Smooth muscle cell (in vitro differentiated cells): ENCODE data around the gene TUFT1. TPM values are rescaled to one million over a fixed set of nuclear protein-coding genes. Genes with fewer than 3 reads are reported as not detected.
"Not testable (repeated sequence)": the region's sequence is repeated elsewhere in the genome, so short reads cannot be mapped to it uniquely, and the experiment has no call there.

Experiments used
- DNase-seq: peaks from one replicate; lab custom pipeline; 2025; ENCODE audit not compliant: unreplicated experiment; lab: John Stamatoyannopoulos, UW
- H2AFZ ChIP-seq: fragments of 200-600 bp; sonication (generic); 2 replicates; pipeline ENCODE4 v1.6.0; 2016; ENCODE audit warnings: antibody characterized with exemption, low read depth, mild to moderate bottlenecking
- H3F3A ChIP-seq: fragments of 200-600 bp; sonication (generic); 2 replicates; pipeline ENCODE4 v1.6.0; 2017; ENCODE audit warnings: antibody characterized with exemption, low read depth
- H3K27ac ChIP-seq: fragments of 200-600 bp; sonication (generic); 2 replicates; pipeline ENCODE4 v1.5.1; 2016; ENCODE audit warnings: low read depth, mild to moderate bottlenecking
- H3K27me3 ChIP-seq: fragments of 200-600 bp; sonication (generic); 2 replicates; pipeline ENCODE4 v1.6.1; 2016; ENCODE audit warnings: low read depth, mild to moderate bottlenecking
- H3K36me3 ChIP-seq: fragments of 200-600 bp; sonication (generic); 2 replicates; pipeline ENCODE4 v1.5.1; 2016; ENCODE audit warnings: low read depth
- H3K4me1 ChIP-seq: fragments of 200-600 bp; sonication (generic); 2 replicates; pipeline ENCODE4 v1.5.1; 2016; ENCODE audit warnings: low read depth
- H3K4me2 ChIP-seq: fragments of 200-600 bp; sonication (generic); 2 replicates; pipeline ENCODE4 v1.6.0; 2016; ENCODE audit warnings: mild to moderate bottlenecking
- H3K4me3 ChIP-seq: fragments of 200-600 bp; sonication (generic); 2 replicates; pipeline ENCODE4 v1.5.1; 2016; ENCODE audit warnings: mild to moderate bottlenecking
- H3K79me2 ChIP-seq: fragments of 200-600 bp; sonication (generic); 2 replicates; pipeline ENCODE4 v1.6.0; 2016; ENCODE audit warnings: low read depth, mild to moderate bottlenecking
- H3K9ac ChIP-seq: fragments of 200-600 bp; sonication (generic); 2 replicates; pipeline ENCODE4 v1.6.0; 2016; ENCODE audit warnings: low read depth
- H3K9me3 ChIP-seq: fragments of 200-600 bp; sonication (generic); replicated peaks from 2 replicates; pipeline ENCODE4 v1.5.1; 2016; ENCODE audit warnings: low read depth
- H4K20me1 ChIP-seq: fragments of 200-600 bp; sonication (generic); 2 replicates; pipeline ENCODE4 v1.6.0; 2016; ENCODE audit warnings: low read depth
- WGBS: methylation state at CpG from one replicate; pipeline ENCODE4 v1.1.7; 2016; ENCODE audit warnings: low lambda C conversion rate; 5-methylcytosine and 5-hydroxymethylcytosine counted together
- polyA plus RNA-seq: library from polyadenylated mRNA; unstranded; fragments of >200 nt; fragmentation: Nextera tagmentation; extraction: Ambion mirVana; gene quantifications from 2 replicates; pipeline ENCODE4 v1.2.1, GENCODE V29; 2016
- total RNA-seq: library from RNA; depleted of rRNA; stranded (reverse); fragments of >200 nt; gene quantifications from 2 replicates; pipeline ENCODE4 v1.2.3, GENCODE V29; 2014
- TF ChIP-seq, protein P1 (sequence below): fragments of 200-600 bp; sonication (generic); IDR thresholded peaks from 2 replicates; pipeline ENCODE4 v1.5.1; 2017; ENCODE audit warnings: borderline replicate concordance, mild to moderate bottlenecking, antibody characterized with exemption; ENCODE audit not compliant: insufficient read depth, poor library complexity, severe bottlenecking

TUFT1 gene
- total and polyA plus RNA-seq, 2 experiments from 2014 or later: 15.1 to 20.0 TPM

DNA sequence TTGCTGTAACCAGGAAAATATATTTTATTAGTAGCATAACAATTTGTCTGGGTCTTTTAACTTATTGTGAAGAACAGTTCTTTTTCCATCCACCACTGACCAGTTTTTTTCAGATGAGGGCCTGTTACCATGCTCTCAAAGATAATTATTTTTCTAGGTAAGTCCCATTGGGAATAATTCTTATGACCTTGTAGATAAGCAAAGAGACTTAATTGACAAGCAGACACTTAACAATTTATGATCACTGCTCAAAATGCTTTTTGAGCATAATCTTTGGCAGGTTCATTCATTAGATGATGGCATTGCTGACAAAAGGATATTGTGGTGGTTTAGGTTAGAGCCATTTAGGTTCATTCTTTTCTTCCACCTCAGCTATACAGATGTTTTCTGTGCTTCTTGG, 78.4 kb downstream of the TUFT1 start:
- H3K36me3 ChIP-seq: no peaks in the 10 kb centered on the region
- peaks cover 87% of the 10 kb centered on the region for H4K20me1 ChIP-seq
- peaks cover 33% of the 10 kb centered on the region for H3K4me1 ChIP-seq
- TF ChIP-seq, protein P1, sequence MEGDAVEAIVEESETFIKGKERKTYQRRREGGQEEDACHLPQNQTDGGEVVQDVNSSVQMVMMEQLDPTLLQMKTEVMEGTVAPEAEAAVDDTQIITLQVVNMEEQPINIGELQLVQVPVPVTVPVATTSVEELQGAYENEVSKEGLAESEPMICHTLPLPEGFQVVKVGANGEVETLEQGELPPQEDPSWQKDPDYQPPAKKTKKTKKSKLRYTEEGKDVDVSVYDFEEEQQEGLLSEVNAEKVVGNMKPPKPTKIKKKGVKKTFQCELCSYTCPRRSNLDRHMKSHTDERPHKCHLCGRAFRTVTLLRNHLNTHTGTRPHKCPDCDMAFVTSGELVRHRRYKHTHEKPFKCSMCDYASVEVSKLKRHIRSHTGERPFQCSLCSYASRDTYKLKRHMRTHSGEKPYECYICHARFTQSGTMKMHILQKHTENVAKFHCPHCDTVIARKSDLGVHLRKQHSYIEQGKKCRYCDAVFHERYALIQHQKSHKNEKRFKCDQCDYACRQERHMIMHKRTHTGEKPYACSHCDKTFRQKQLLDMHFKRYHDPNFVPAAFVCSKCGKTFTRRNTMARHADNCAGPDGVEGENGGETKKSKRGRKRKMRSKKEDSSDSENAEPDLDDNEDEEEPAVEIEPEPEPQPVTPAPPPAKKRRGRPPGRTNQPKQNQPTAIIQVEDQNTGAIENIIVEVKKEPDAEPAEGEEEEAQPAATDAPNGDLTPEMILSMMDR: no peak
- H3K79me2 ChIP-seq: peaks cover 72% of the 10 kb centered on the region
- H3K27ac ChIP-seq: no peak overlapping the region
- peaks cover 41% of the 10 kb centered on the region for H3F3A ChIP-seq
- H3K4me2 ChIP-seq: no peak overlapping the region
- H3K9ac ChIP-seq: no peak overlapping the region
- DNase-seq: no peak
- H2AFZ ChIP-seq: no peak overlapping the region
- no peak overlapping the region for H3K4me3 ChIP-seq
- no peaks in the 10 kb centered on the region for H3K27me3 ChIP-seq
- no peaks in the 10 kb centered on the region for H3K9me3 ChIP-seq

DNA sequence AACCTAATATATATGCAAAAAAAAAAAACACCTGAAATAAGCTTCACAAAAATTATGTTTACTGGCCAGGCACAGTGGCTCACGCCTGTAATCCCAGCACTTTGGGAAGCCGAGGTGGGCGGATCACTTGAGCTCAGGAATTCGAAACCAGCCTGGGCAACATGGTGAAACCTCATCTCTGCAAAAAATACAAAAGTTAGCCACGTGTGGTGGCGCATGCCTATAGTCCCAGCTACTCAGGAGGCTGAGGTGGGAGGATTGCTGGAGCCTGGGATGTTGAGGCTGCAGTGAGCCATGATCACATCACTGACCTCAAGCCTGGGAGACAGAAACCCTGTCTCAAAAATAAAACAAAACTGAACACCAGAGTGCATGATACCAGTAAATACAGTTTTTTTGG, 78.9 kb downstream of the TUFT1 start:
- H3K36me3 ChIP-seq, H3K9me3 ChIP-seq, H3K27me3 ChIP-seq, H3K9ac ChIP-seq, DNase-seq, H2AFZ ChIP-seq, H3K4me3 ChIP-seq, H3K4me2 ChIP-seq: not testable (repeated sequence)
- 58% methylated on average over 6 of the region's 6 CpGs for WGBS
- Histone ChIP-seq H3F3A (peaks cover 41% of the 10 kb centered on the region), H3K4me1 (peaks cover 28% of the 10 kb centered on the region), H3K79me2 (peaks cover 74% of the 10 kb centered on the region), H4K20me1 (peaks cover 89% of the 10 kb centered on the region), H3K27ac (peak overlapping the region; percentile 75)

DNA sequence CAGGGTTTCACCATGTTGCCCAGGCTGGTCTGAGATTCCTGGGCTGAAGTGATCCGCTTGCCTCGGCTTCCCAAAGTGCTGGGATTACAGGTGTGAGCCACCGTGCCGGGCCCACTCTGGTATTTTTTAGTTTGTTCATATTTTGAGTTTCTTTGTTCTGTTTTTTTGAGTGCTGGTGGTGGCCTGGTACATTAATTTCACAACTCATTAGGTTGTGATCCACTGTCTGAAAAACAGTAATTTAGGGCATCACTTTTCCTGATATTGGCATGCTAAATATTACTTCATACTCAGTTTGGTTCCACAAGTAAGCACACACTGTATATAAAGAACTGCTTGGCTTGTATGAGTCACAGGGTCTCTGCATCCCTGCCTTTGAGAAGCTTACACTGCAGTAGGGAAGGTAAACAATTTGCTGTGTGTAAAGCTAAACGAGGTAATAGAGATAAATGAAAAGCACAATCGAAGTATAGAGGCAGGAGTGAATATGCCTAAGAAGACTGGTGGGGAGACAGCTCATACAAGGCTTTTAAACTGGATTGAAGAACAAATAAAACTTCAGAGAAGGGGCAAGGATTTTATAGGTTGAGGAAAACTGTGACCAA, 79.5 kb downstream of the TUFT1 start:
- H3K4me1 ChIP-seq: peaks cover 26% of the 10 kb centered on the region
- H3K4me2 ChIP-seq: peak overlapping the region; percentile 71
- no peak overlapping the region for H3K9ac ChIP-seq
- no peak for DNase-seq
- H3K4me3 ChIP-seq: no peak overlapping the region
- H3K79me2 ChIP-seq: peaks cover 78% of the 10 kb centered on the region
- no peaks in the 10 kb centered on the region for H3K9me3 ChIP-seq
- peaks cover 41% of the 10 kb centered on the region for H3F3A ChIP-seq
- H3K36me3 ChIP-seq: no peaks in the 10 kb centered on the region
- H2AFZ ChIP-seq: no peak overlapping the region
- no peaks in the 10 kb centered on the region for H3K27me3 ChIP-seq
- TF ChIP-seq, protein P1: no peak
- H4K20me1 ChIP-seq: peaks cover 86% of the 10 kb centered on the region
- H3K27ac ChIP-seq: peak overlapping the region; percentile 75
- 58% methylated on average over 6 of the region's 6 CpGs for WGBS

DNA sequence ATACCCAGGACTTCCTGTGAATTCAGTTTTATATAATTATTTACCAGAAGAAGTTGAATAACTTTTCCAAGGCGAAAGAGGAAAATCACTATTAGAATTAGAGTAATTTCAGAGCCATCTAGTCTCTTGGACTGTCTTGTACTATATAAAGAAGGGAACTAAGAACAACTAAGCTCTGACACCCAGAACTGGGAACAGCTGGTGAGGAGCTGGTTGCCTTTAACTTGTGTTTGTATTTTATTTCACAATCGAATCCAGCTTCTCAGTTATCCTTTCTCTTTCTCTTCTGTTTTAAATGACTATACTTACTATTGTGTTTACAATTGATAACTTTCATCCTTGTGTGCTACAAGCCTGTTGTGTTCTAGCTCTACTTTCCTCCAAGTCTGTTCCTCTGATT, 80.2 kb downstream of the TUFT1 start:
- no peak overlapping the region for H3K4me3 ChIP-seq
- no peak overlapping the region for H2AFZ ChIP-seq
- TF ChIP-seq, protein P1: no peak
- peak overlapping the region; percentile 71 for H3K4me2 ChIP-seq
- no peak overlapping the region for H3K9ac ChIP-seq
- H3K36me3 ChIP-seq: no peaks in the 10 kb centered on the region
- H3K27ac ChIP-seq: peak overlapping the region; percentile 75
- peaks cover 79% of the 10 kb centered on the region for H3K79me2 ChIP-seq
- peaks cover 86% of the 10 kb centered on the region for H4K20me1 ChIP-seq
- no peaks in the 10 kb centered on the region for H3K27me3 ChIP-seq
- H3K4me1 ChIP-seq: peaks cover 26% of the 10 kb centered on the region
- 68% methylated on average over 2 of the region's 2 CpGs for WGBS
- peaks cover 41% of the 10 kb centered on the region for H3F3A ChIP-seq
- no peak for DNase-seq
- no peaks in the 10 kb centered on the region for H3K9me3 ChIP-seq
